Adrenal gland (tissue), 5 donors: ENCODE data around the gene CCDC138.

Experiments
- POLR2A ChIP-seq, 2 donors: fragments of 450-650 bp; IDR thresholded peaks; one replicate each; pipeline ENCODE4 v1.6.1; 2017; ENCODE audit warnings: antibody characterized with exemption in 2 of 2, mild to moderate bottlenecking in 2 of 2, moderate library complexity in 1 of 2
- TF ChIP-seq, protein P1 (sequence below), 6 experiments: fragments of 450-650 bp in 4 of 6; fragments of 200-600 bp in 2 of 6; sonication (generic) in 1 of 6; IDR thresholded peaks; 1 replicate in 5 of 6; 2 replicates in 1 of 6; pipeline versions ENCODE4 v1.5.1 to v1.8.0; 2016 to 2021; ENCODE audit warnings: antibody characterized with exemption in 6 of 6, mild to moderate bottlenecking in 2 of 6, moderate library complexity in 1 of 6
- donor health status: DM: no; HTN: no; CAD: no.

- TF ChIP-seq, protein P1, sequence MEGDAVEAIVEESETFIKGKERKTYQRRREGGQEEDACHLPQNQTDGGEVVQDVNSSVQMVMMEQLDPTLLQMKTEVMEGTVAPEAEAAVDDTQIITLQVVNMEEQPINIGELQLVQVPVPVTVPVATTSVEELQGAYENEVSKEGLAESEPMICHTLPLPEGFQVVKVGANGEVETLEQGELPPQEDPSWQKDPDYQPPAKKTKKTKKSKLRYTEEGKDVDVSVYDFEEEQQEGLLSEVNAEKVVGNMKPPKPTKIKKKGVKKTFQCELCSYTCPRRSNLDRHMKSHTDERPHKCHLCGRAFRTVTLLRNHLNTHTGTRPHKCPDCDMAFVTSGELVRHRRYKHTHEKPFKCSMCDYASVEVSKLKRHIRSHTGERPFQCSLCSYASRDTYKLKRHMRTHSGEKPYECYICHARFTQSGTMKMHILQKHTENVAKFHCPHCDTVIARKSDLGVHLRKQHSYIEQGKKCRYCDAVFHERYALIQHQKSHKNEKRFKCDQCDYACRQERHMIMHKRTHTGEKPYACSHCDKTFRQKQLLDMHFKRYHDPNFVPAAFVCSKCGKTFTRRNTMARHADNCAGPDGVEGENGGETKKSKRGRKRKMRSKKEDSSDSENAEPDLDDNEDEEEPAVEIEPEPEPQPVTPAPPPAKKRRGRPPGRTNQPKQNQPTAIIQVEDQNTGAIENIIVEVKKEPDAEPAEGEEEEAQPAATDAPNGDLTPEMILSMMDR (IDR thresholded peaks at IDR 0.05): no peak
- TF ChIP-seq POLR2A (IDR thresholded peaks at IDR 0.05): no peak
Measured at GRCh38 chr2:108825736-108826135, 39.2 kb downstream of the CCDC138 start.
